ENCODE data around the gene MTM1. TPM values are rescaled to one million over a fixed set of nuclear protein-coding genes. Genes with fewer than 3 reads are reported as not detected.

The MTM1 gene
- polyA plus RNA-seq, 2 of the 4 experiments (the other 2 are of a cell fraction): 8.5 to 9.0 TPM

GRCh38 chrX:150715184-150715583 is 146.8 kb downstream of the MTM1 start:
- Histone ChIP-seq H3K9me3 (no peaks in the 10 kb centered on the region), H3K27ac (no peak overlapping the region), H3K4me1 (0 out of 3 replicates have a peak, but pooled peaks cover 6% of the 10 kb centered on the region), H3K4me3 (no peak overlapping the region), H3K4me2 (no peak overlapping the region)
- no peak for DNase-seq (ENCODE audit: low read depth in 1 of 2, low spot score in 1 of 2)
- ChIA-PET CTCF (interaction anchor here (0.8 to 3.9 kb wide), 10 partner anchors 10 to 777 kb away, joined by 3 to 32 read pairs (median 4); partner anchors contain the start of genes EOLA2 and MTMR1), POLR2A (no interaction called here)
- 70% methylated on average over 2 of the region's 3 CpGs for WGBS (ENCODE audit: missing lambda C conversion rate)
- TF ChIP-seq HES2 (IDR thresholded peaks at IDR 0.05): no peak
- FAIRE-seq: no peak
- ATAC-seq: no peak

GRCh38 chrX:150719621-150720020 is 151.2 kb downstream of the MTM1 start:
- H3K4me3 ChIP-seq: no peak overlapping the region
- H3K4me2 ChIP-seq: no peak overlapping the region
- H3K9me3 ChIP-seq: no peaks in the 10 kb centered on the region
- ATAC-seq (no peak), FAIRE-seq (no peak), DNase-seq (ENCODE audit: low read depth in 1 of 2, low spot score in 1 of 2) (no peak)
- POLR2A ChIA-PET: no interaction called here
- TF ChIP-seq CTCF (IDR thresholded peaks at IDR 0.05) (no peak), MAFK (IDR thresholded peaks at IDR 0.05; ENCODE audit: partially characterized antibody) (no peak), HDAC2 (IDR thresholded peaks at IDR 0.05) (no peak), EP300 (IDR thresholded peaks at IDR 0.05) (no peak), ATOH8 (CRISPR knock-in tag; IDR thresholded peaks at IDR 0.05; ENCODE audit: low read depth) (no peak), GATA3 (IDR thresholded peaks at IDR 0.05; ENCODE audit: borderline replicate concordance) (no peak), ZC3H11A (IDR thresholded peaks at IDR 0.05) (no peak), EHMT2 (IDR thresholded peaks at IDR 0.05; ENCODE audit: low read depth) (no peak), JUN (IDR thresholded peaks at IDR 0.05) (no peak)
- 91% methylated on average over 4 of the region's 4 CpGs for WGBS (ENCODE audit: missing lambda C conversion rate)
- H3K4me1 ChIP-seq: 0 out of 3 replicates have a peak, but pooled peaks cover 6% of the 10 kb centered on the region
- CTCF ChIA-PET: interaction anchor here (1.1 to 2.7 kb wide), 5 partner anchors 23 to 779 kb away, joined by 3 to 9 read pairs (median 4); no protein-coding TSS in a partner anchor
- no peak overlapping the region for H3K27ac ChIP-seq

Other genes with a start within 250 kb of the MTM1 start
- gene MAMLD1, start 205.3 kb upstream of the MTM1 start, polyA plus RNA-seq (2011; rRNA removed): 1.2 and 1.9 TPM in 2 replicates
- gene MAMLD1, start 205.3 kb upstream of the MTM1 start, polyA plus RNA-seq (2017; fragmentation: RNase III; extraction: RNeasy Plus Mini Kit Qiagen cat#74134 plus additional on column Dnase treatment): 2.3 to 2.5 TPM (median 2.4 TPM) in 3 replicates
- gene MTMR1, start 124.8 kb downstream of the MTM1 start, polyA plus RNA-seq (2011; rRNA removed): 26.6 and 28.3 TPM in 2 replicates
- 17.3 to 18.7 TPM (median 17.4 TPM) in 3 replicates for gene MTMR1, start 124.8 kb downstream of the MTM1 start, polyA plus RNA-seq (2017; fragmentation: RNase III; extraction: RNeasy Plus Mini Kit Qiagen cat#74134 plus additional on column Dnase treatment)

Data from A549 (cell line).